HG03103 (cell line): Measurements from ENCODE around the gene RNF207.
"Not testable (repeated sequence)": the region's sequence is repeated elsewhere in the genome, so short reads cannot be mapped to it uniquely, and the experiment has no call there.

ENCODE experiments used
- ATAC-seq: cut with Tn5 transposase; IDR thresholded peaks from one replicate; pipeline ENCODE4 v1.9.1; 2021; ENCODE audit warnings: low read depth; ENCODE audit not compliant: unreplicated experiment

Gene RNF207

GRCh38 chr1:6199298-6200187 is 6.4 kb upstream of the RNF207 start, which contains the start of gene RPL22:
Gene RPL22 (minus strand): TSS chr1:6199595. CDS start chr1:6199573, 22 bp downstream.
- peak; percentile 95 for ATAC-seq

- ATAC-seq: no peak
Observed at GRCh38 chr1:6200188-6200809, 5.6 kb upstream of the RNF207 start.

- ATAC-seq: no peak
Observed at GRCh38 chr1:6202256-6202655, 3.7 kb upstream of the RNF207 start.

- no peak for ATAC-seq
Observed at GRCh38 chr1:6206520-6206855, 569 bp downstream of the RNF207 start.

GRCh38 chr1:6207075-6207885 is 1.4 kb downstream of the RNF207 start:
- no peak for ATAC-seq

GRCh38 chr1:6207921-6208320 is 2.0 kb downstream of the RNF207 start:
- no peak for ATAC-seq

DNA sequence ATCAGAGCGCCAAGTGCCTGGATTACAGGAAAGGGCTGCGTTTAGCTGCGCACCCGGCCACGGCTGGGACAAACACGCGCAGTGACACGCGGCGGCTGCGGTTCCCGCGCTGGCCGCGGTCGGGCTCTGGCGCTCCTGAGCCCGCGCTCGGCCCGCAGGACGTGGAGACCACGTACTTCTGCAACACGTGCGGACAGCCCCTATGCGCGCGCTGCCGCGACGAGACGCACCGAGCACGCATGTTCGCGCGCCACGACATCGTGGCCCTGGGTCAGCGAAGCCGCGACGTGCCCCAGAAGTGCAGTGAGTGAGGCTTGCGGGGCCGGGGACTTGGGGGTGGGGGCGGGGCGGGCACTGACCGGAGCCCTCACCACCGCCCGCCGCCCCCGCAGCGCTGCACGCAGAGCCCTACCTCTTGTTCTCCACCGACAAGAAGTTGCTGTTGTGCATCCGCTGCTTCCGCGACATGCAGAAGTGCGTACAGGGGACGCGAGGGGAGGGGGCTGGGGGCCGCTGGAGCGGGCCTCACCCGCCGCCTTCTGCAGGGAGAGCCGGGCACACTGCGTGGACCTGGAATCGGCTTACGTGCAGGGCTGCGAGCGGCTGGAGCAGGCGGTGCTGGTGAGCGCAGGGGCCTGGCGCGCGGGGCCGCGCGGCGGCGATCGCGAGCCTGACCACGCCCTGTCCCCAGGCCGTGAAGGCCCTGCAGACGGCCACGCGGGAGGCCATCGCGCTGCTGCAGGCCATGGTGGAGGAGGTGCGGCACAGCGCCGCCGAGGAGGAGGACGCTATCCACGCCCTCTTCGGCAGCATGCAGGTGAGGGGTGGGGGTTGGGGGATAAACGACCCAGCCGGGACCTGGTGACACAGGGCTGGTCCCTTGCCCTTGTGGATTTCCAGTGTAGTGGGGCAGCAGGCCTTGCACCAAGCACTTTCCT is 3.1 kb downstream of the RNF207 start:
- ATAC-seq: no peak

DNA sequence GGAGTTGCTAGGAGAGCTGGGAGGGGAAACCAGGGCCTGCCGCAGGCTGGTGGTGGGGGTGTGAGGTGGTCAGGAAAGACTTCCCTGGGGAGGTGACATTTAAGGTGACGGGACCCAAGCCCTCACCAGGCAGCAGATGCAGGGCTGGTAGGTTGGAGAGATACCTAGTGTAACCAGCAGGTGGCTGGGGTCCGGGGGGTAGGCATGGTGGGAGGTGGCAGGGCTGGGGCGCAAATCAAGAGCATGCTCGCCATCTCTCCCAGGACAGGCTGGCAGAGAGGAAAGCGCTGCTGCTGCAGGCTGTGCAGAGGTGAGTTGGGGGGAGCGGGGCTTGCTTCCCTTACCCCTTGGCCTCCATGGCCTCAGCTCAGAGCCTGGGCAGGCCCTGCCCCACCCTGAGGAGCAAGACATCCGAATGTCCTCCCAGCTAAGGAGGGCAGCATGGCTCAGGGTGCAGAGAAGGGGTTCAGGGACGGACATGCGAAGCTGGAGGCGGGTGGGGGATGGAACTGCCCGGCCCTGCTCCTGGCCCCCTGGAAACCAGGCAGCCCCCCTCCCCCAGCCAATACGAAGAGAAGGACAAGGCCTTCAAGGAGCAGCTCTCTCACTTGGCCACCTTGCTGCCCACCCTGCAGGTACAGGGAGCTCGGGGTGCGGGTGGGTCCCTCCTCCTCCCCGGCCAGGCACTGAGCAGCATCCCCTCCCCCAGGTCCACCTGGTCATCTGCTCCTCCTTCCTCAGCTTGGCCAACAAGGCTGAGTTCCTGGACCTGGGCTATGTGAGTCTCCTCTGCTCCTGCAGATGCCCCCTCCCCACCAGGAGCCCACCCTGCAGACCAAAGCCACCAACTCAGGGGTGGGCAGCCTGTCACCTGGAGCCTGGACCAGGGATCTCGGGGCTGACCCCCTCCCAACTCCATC is 4.0 kb downstream of the RNF207 start:
- ATAC-seq: no peak

GRCh38 chr1:6210591-6211355 is 4.9 kb downstream of the RNF207 start:
- no peak for ATAC-seq

DNA sequence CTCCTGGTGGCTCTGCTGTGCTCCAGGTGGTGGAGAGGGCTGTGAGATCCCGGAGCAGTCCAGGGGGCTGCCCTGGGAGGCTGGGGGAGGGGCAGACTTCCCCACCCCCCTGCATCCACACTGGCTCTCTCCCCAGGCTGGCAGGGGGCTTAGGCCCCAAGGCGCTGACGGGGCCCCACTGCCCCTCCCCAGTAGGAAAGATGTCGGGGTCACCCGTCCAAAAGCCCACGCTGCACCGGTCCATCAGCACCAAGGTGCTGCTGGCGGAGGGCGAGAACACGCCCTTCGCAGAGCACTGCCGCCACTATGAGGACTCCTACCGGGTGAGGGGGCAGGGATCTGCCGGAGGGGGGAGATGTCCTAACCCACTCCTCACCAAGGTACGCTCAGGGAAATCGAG is 5.8 kb downstream of the RNF207 start:
- ATAC-seq: no peak

GRCh38 chr1:6212193-6212959 is 6.5 kb downstream of the RNF207 start:
- no peak for ATAC-seq

DNA sequence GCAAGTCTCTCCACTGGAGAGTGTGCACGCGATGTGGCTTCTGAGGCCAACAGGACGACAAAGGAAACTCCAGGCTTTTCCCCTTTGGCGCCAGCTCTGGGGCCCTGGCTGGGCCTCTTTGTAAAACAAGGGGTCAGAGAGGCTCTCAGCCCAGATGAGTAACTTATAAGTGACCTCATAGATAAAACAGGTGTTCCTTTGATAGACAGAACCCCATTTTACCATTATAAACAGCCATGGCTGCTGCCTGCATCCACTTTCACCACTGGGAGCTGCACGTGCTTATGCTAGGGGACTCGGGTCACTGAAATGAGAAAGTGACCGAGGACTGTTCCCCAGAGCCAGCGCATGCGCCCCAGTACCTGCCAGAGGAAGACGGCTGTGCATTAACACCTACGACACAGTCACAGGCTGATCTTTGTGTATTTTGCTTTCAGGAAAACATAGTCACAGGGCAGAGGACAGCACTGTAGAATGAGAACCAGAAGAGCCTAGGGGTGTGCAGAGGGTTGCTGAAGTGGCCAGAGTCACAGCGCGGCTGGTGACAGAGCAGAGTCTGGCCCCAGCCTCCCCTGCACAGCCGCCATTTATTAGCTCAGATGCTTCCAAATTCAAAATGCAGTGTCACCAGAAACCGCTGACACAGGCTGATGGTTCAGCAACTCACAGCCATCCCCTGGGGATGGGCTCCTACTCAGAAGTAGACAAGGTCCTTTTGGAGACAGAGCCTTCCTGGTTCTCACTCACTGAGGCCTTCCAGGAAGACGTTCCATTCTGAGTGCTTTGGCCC is 12.7 kb downstream of the RNF207 start:
- ATAC-seq: no peak

DNA sequence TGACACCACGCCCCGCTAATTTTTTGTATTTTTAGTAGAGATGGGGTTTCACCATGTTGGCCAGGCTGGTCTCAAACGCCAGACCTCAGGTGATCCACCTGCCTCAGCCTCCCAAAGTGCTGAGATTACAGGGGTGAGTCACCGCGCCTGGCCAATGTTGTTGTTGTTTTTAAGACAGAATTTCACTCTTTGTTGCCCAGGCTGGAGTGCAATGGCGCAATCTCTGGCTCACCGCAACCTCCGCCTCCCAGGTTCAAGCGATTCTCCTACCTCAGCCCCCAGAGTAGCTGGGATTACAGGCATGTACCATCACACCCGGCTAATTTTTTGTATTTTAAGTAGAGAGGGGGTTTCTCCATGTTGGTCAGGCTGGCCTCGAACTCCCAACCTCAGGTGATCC is 13.7 kb downstream of the RNF207 start:
- not testable (repeated sequence) for ATAC-seq

- ATAC-seq: no peak
Observed at GRCh38 chr1:6220236-6220635, 14.3 kb downstream of the RNF207 start.

- no peak for ATAC-seq
Observed at GRCh38 chr1:6221210-6221784, 15.4 kb downstream of the RNF207 start.

- no peak for ATAC-seq
Observed at GRCh38 chr1:6222636-6223035, 16.7 kb downstream of the RNF207 start.

GRCh38 chr1:6223617-6224016 is 17.7 kb downstream of the RNF207 start:
- ATAC-seq: no peak
